PC-9 (cell line): ENCODE data around the gene NECAB3.

ENCODE experiments used
- CTCF ChIP-seq: fragments of 200-600 bp; sonication (generic); conservative IDR thresholded peaks from 2 replicates; pipeline ENCODE4 v1.6.1; 2017; ENCODE audit warnings: mixed run types, antibody characterized with exemption, mild to moderate bottlenecking, moderate library complexity
- EZH2 ChIP-seq: fragments of 200-600 bp; sonication (generic); IDR thresholded peaks from 2 replicates; pipeline ENCODE4 v1.8.0; 2017; ENCODE audit warnings: antibody characterized with exemption, low read depth

DNA sequence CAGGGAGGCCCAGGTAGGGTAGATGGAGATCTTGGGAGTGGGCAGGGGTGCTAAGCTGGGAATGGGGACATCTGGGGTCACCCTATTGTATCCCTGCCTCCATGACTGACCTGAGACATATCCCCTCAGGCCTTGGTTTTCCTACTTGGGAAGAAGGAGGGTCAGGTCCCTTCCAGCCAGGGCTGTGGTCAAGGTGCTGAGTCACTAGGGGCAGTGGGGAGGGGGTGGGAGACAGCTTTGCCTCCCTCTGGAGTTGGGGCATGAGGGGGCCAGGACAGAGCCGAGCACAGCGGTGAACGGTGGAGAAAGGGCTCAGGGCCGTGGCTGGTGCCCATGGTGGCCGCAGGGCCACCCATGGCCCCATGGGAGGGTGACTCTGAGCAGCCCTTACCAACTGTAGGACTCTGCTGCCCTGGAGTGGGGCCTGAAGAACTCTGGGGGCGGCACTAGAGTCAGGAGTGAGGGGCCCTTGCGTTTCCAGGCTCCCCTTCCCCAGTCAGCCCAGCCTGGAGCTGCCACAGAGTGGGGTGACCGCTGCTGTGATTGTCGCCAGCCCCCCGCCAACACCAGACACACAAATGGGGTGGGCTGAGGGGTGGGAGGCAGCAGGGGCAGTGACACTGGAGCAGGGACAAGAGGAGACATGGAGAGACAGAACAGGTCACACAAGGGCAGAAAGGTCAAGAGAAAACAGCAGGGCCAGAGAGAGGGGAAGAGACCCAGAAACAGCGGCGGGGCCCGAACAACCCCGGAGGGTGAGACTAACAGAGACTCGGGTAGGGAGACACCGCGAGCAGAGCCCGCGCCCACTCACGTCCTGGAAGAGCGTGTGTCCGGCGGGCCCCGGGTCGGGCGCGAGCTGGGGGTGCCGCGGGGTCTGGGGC is 576 bp downstream of the NECAB3 start:
- TF ChIP-seq CTCF (no peak), EZH2 (no peak)
